IMR-90 (cell line): Measurements from ENCODE around the gene DNPH1. TPM values are rescaled to one million over a fixed set of nuclear protein-coding genes. Genes with fewer than 3 reads are reported as not detected.

Experiments
- ATAC-seq: fragments of 200-7000 bp; cut with Tn5 transposase; 2 replicates; pipeline ENCODE4 v1.9.1; 2020; ENCODE audit warnings: low read depth, mild to moderate bottlenecking, moderate library complexity
- BruUV-seq: library from RNA; stranded (reverse); fragments of 400-500 nt; replicated peaks from 2 replicates; lab custom pipeline; 2021; lab: Mats Ljungman, UMichigan
- CTCF ChIA-PET: fragments of 300-600 bp; formaldehyde crosslinking; extraction: SDS; loops from one replicate; lab custom pipeline; 2021; ENCODE audit warnings: antibody characterized with exemption; lab: Yijun Ruan, JAX
- POLR2A ChIA-PET: fragments of 300-600 bp; sonication (Branson Sonifier 250); formaldehyde crosslinking; loops from one replicate; lab custom pipeline; 2022; ENCODE audit warnings: antibody characterized with exemption; ENCODE audit not compliant: unreplicated experiment; lab: Charles Lee
- DNase-seq: peaks from one replicate; pipeline ENCODE4 v3.0.0; 2013
- H2AFZ ChIP-seq: replicated peaks from 2 replicates; pipeline ENCODE3; 2013; ENCODE audit warnings: low read length, mild to moderate bottlenecking; ENCODE audit not compliant: poor library complexity
- H2AK5ac ChIP-seq: 2 replicates; pipeline ENCODE4 v1.6.1; 2013; ENCODE audit warnings: low read depth, low read length, inconsistent platforms
- H2AK9ac ChIP-seq: replicated peaks from 2 replicates; pipeline ENCODE3; 2013; ENCODE audit warnings: mild to moderate bottlenecking, low read depth, low read length, moderate library complexity; ENCODE audit not compliant: poor library complexity
- H2BK120ac ChIP-seq: 2 replicates; pipeline ENCODE4 v1.6.1; 2013; ENCODE audit warnings: low read depth, low read length, inconsistent platforms
- H2BK15ac ChIP-seq: 3 replicates; pipeline ENCODE4 v1.6.1; 2013; ENCODE audit warnings: low read depth, low read length, inconsistent platforms
- H2BK20ac ChIP-seq: 2 replicates; pipeline ENCODE4 v1.6.1; 2013; ENCODE audit warnings: low read depth, mild to moderate bottlenecking, inconsistent platforms, low read length, moderate library complexity
- H2BK5ac ChIP-seq: 2 replicates; pipeline ENCODE4 v1.6.1; 2013; ENCODE audit warnings: mild to moderate bottlenecking, low read depth, low read length, inconsistent platforms; ENCODE audit not compliant: poor library complexity, severe bottlenecking
- H3K14ac ChIP-seq: replicated peaks from 2 replicates; pipeline ENCODE4 v1.6.1; 2013; ENCODE audit warnings: low read depth, low read length, inconsistent platforms
- H3K18ac ChIP-seq: 2 replicates; pipeline ENCODE4 v1.6.1; 2013; ENCODE audit warnings: low read depth, low read length, control low read depth
- H3K23ac ChIP-seq: 2 replicates; pipeline ENCODE4 v1.6.1; 2013; ENCODE audit warnings: low read depth, low read length, inconsistent platforms
- H3K27ac ChIP-seq: 2 replicates; pipeline ENCODE4 v1.5.1; 2013; ENCODE audit warnings: mild to moderate bottlenecking, control low read depth, low read length; ENCODE audit not compliant: insufficient read depth
- H3K27me3 ChIP-seq: 2 replicates; pipeline ENCODE4 v1.6.1; 2013; ENCODE audit warnings: low read length; ENCODE audit not compliant: control insufficient read depth, insufficient read depth
- H3K36me3 ChIP-seq: 2 replicates; pipeline ENCODE4 v1.6.1; 2013; ENCODE audit warnings: low read length, mixed read lengths; ENCODE audit not compliant: control insufficient read depth, insufficient read depth
- H3K4ac ChIP-seq: 2 replicates; pipeline ENCODE4 v1.6.1; 2013; ENCODE audit warnings: low read depth, low read length, inconsistent platforms
- H3K4me1 ChIP-seq: 2 replicates; pipeline ENCODE4 v1.6.1; 2013; ENCODE audit warnings: low read length, mixed read lengths; ENCODE audit not compliant: control insufficient read depth, insufficient read depth
- H3K4me2 ChIP-seq: 2 replicates; pipeline ENCODE4 v1.6.1; 2013; ENCODE audit warnings: low read depth, mild to moderate bottlenecking, control low read depth, low read length, moderate library complexity
- H3K4me3 ChIP-seq: 2 replicates; pipeline ENCODE4 v1.5.1; 2013; ENCODE audit warnings: low read depth, mild to moderate bottlenecking, control low read depth, low read length, moderate library complexity; ENCODE audit not compliant: insufficient read depth
- H3K56ac ChIP-seq: 2 replicates; pipeline ENCODE4 v1.6.1; 2013; ENCODE audit warnings: low read length, inconsistent platforms; ENCODE audit not compliant: insufficient read depth; ENCODE audit errors: extremely low read depth
- H3K79me1 ChIP-seq, 2 experiments: 2 replicates each; pipeline ENCODE4 v1.6.1; 2013; ENCODE audit warnings: low read length in 2 of 2, inconsistent platforms in 1 of 2, low read depth in 1 of 2
- H3K9ac ChIP-seq: 2 replicates; pipeline ENCODE4 v1.6.1; 2013; ENCODE audit warnings: low read depth, low read length, control low read depth
- H3K9me1 ChIP-seq: 2 replicates; pipeline ENCODE4 v1.6.1; 2013; ENCODE audit warnings: low read length, inconsistent platforms; ENCODE audit not compliant: insufficient read depth
- H3K9me3 ChIP-seq: 2 replicates; pipeline ENCODE4 v1.6.1; 2013; ENCODE audit warnings: low read length; ENCODE audit not compliant: control insufficient read depth, insufficient read depth
- H4K20me1 ChIP-seq: 2 replicates; pipeline ENCODE4 v1.6.1; 2013; ENCODE audit warnings: low read length, inconsistent platforms; ENCODE audit not compliant: insufficient read depth
- H4K5ac ChIP-seq: 2 replicates; pipeline ENCODE4 v1.6.1; 2013; ENCODE audit warnings: mild to moderate bottlenecking, low read depth, low read length, control low read depth
- H4K8ac ChIP-seq, 2 experiments: 2 replicates each; pipeline ENCODE4 v1.6.1; 2013; ENCODE audit warnings: low read depth in 2 of 2, low read length in 2 of 2, control low read depth in 1 of 2, inconsistent platforms in 1 of 2
- H4K91ac ChIP-seq: 2 replicates; pipeline ENCODE4 v1.6.1; 2013; ENCODE audit warnings: low read depth, low read length, inconsistent platforms; ENCODE audit not compliant: insufficient read depth
- CHD1 ChIP-seq: IDR thresholded peaks from 2 replicates; pipeline ENCODE4 v1.6.1; 2012; ENCODE audit warnings: low read depth, low read length, improper control_type of control experiment
- CTCF ChIP-seq: conservative IDR thresholded peaks from 2 replicates; pipeline ENCODE4 v1.5.1; 2012; ENCODE audit warnings: mild to moderate bottlenecking, low read depth, low read length, improper control_type of control experiment
- ELK1 ChIP-seq: fragments of 150-350 bp; IDR thresholded peaks from 2 replicates; pipeline ENCODE4 v1.6.1; 2016; ENCODE audit warnings: low read depth, mild to moderate bottlenecking, low read length, moderate library complexity, borderline replicate concordance
- MAZ ChIP-seq: IDR thresholded peaks from 2 replicates; pipeline ENCODE4 v1.6.1; 2012; ENCODE audit warnings: low read depth, mild to moderate bottlenecking, low read length, improper control_type of control experiment, moderate library complexity, borderline replicate concordance
- MXI1 ChIP-seq: IDR thresholded peaks from 2 replicates; pipeline ENCODE4 v1.6.1; 2012; ENCODE audit warnings: low read depth, mild to moderate bottlenecking, low read length, moderate library complexity, borderline replicate concordance
- POLR2A ChIP-seq: IDR thresholded peaks from 2 replicates; pipeline ENCODE4 v1.6.1; 2012; ENCODE audit warnings: mild to moderate bottlenecking, low read depth, low read length
- RCOR1 ChIP-seq: IDR thresholded peaks from 2 replicates; pipeline ENCODE4 v1.6.1; 2012; ENCODE audit warnings: mild to moderate bottlenecking, low read length, improper control_type of control experiment; ENCODE audit not compliant: insufficient replicate concordance
- SMC3 ChIP-seq: fragments of 150-350 bp; IDR thresholded peaks from 2 replicates; pipeline ENCODE4 v1.6.1; 2016; ENCODE audit warnings: low read depth, mild to moderate bottlenecking, antibody characterized with exemption, low read length, moderate library complexity
- WGBS, 2 experiments: methylation state at CpG; one replicate each; pipeline versions ENCODE4 v1.1.5 to v1.1.7; 2013; ENCODE audit warnings: missing lambda C conversion rate in 2 of 2; ENCODE audit not compliant: insufficient read length in 1 of 2; ENCODE audit errors: extremely low coverage in 2 of 2; 5-methylcytosine and 5-hydroxymethylcytosine counted together
- dilution Hi-C: fragments of 300-500 bp; cut with HindIII; formaldehyde crosslinking; loops from one replicate; pipeline ENCODE4 v1.14.3; 2018; ENCODE audit warnings: low sequenced_read_pairs; ENCODE audit not compliant: unreplicated experiment
- in situ Hi-C: fragments of 300-500 bp; cut with MboI; formaldehyde crosslinking; loops from 3 replicates; pipeline ENCODE4 v1.14.3; 2019; ENCODE audit warnings: low sequenced_read_pairs, inconsistent platforms, mixed read lengths
- intact Hi-C: fragments of 100-400 bp; cut with micrococcal nuclease; formaldehyde crosslinking; loops from 2 replicates; pipeline ENCODE4 v1.10.0; 2022
- polyA plus RNA-seq, 3 experiments: library from polyadenylated mRNA; depleted of rRNA; stranded (reverse); fragments of >200 nt; gene quantifications; 2 replicates each; pipeline ENCODE4 v1.2.3, GENCODE V29; 2012; ENCODE audit warnings: low replicate concordance in 1 of 3
- total RNA-seq: library from RNA; depleted of rRNA; stranded (reverse); fragments of >200 nt; gene quantifications from 2 replicates; pipeline ENCODE4 v1.2.3, GENCODE V29; 2012

DNPH1 gene
- total and polyA plus RNA-seq, 2 of the 4 experiments (the other 2 are of a cell fraction): 19.0 to 47.8 TPM

- H4K5ac ChIP-seq: no peak overlapping the region
- no peak overlapping the region for H3K9ac ChIP-seq
- 100% methylated on average over 1 of the region's 11 CpGs; no CpG with 5 or more reads in 1 of the 2 experiments for WGBS, 2 experiments
- H2BK20ac ChIP-seq: no peak overlapping the region
- H3K4me3 ChIP-seq: no peak overlapping the region
- peak overlapping the region; percentile 61 for H2AK9ac ChIP-seq
- H3K27me3 ChIP-seq: peaks cover 47% of the 10 kb centered on the region
- no peak overlapping the region for H3K4me2 ChIP-seq
- H3K9me1 ChIP-seq: peaks cover 6% of the 10 kb centered on the region; the same call in 1 of the 2 replicates
- dilution Hi-C loops: no loop called here
- ATAC-seq (no peak), DNase-seq (no peak)
- ChIA-PET POLR2A (no interaction called here), CTCF (no interaction called here)
- intact Hi-C loops: no loop called here
- no peak overlapping the region for H2BK15ac ChIP-seq
- H3K4me1 ChIP-seq: peaks cover 10% of the 10 kb centered on the region
- H3K9me3 ChIP-seq: no peaks in the 10 kb centered on the region
- no peak overlapping the region for H4K8ac ChIP-seq
- no peak overlapping the region for H3K27ac ChIP-seq
- H3K36me3 ChIP-seq: no peaks in the 10 kb centered on the region
- no peak overlapping the region for H3K23ac ChIP-seq
- no peak overlapping the region for H2BK120ac ChIP-seq
- H3K14ac ChIP-seq: no peak overlapping the region
- H2AFZ ChIP-seq: peak overlapping the region; percentile 14
- no peak overlapping the region for H3K4ac ChIP-seq
- no peak overlapping the region for H2AK5ac ChIP-seq
- in situ Hi-C loops: no loop called here
- H3K18ac ChIP-seq: no peak overlapping the region
- H4K20me1 ChIP-seq: no peaks in the 10 kb centered on the region
- no peak for TF ChIP-seq SMC3
- TF ChIP-seq POLR2A: no peak
- no peak for TF ChIP-seq ELK1
- TF ChIP-seq CHD1: no peak
- TF ChIP-seq CTCF: no peak
- no peak for TF ChIP-seq RCOR1
- no peak for TF ChIP-seq MAZ
- no peak for TF ChIP-seq MXI1
- no peak overlapping the region for H3K56ac ChIP-seq
- BruUV-seq: no TSS peak
- H3K79me1 ChIP-seq: no peaks in the 10 kb centered on the region
- H2BK5ac ChIP-seq: no peak overlapping the region
- no peak overlapping the region for H4K91ac ChIP-seq
Observed at GRCh38 chr6:43276577-43277305, 47.5 kb upstream of the DNPH1 start.
